ENCODE results near the gene RCCD1.

DNA sequence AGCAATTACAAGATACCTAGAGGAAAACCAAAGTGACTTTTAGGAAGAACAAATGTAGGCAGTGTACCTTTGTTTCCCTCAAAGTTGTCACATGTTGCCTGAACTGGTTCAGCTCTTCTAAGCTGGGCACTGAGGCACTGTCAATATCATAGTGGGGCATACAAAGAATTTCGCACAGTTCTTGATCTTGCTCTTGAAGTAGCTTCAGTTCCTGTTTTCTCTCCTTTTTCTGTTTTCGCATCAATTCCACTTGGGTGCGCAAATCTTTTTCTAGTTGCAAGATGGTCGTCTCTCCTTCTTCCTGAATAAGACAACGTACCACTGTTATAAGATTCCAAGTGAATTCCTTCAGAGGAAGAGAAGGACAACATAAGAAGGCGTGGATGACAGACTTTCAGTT, 27.0 kb downstream of the RCCD1 start:
- no peak for TF ChIP-seq POLR2A (IDR thresholded peaks at IDR 0.05)
- TF ChIP-seq, protein P1, sequence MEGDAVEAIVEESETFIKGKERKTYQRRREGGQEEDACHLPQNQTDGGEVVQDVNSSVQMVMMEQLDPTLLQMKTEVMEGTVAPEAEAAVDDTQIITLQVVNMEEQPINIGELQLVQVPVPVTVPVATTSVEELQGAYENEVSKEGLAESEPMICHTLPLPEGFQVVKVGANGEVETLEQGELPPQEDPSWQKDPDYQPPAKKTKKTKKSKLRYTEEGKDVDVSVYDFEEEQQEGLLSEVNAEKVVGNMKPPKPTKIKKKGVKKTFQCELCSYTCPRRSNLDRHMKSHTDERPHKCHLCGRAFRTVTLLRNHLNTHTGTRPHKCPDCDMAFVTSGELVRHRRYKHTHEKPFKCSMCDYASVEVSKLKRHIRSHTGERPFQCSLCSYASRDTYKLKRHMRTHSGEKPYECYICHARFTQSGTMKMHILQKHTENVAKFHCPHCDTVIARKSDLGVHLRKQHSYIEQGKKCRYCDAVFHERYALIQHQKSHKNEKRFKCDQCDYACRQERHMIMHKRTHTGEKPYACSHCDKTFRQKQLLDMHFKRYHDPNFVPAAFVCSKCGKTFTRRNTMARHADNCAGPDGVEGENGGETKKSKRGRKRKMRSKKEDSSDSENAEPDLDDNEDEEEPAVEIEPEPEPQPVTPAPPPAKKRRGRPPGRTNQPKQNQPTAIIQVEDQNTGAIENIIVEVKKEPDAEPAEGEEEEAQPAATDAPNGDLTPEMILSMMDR (IDR thresholded peaks at IDR 0.05) = no peak
